ENCODE measurements around the gene MTCL3.

- TF ChIP-seq SMC3 (conservative IDR thresholded peaks at IDR 0.05; ENCODE audit: poor library complexity) (no peak), CTCF (IDR thresholded peaks at IDR 0.05; ENCODE audit: poor library complexity, severe bottlenecking) (no peak)
These were observed 84.5 kb downstream of the MTCL3 start for GRCh38 chr6:127434651-127435050.
